ENCODE data around the gene SHC4.

DNA sequence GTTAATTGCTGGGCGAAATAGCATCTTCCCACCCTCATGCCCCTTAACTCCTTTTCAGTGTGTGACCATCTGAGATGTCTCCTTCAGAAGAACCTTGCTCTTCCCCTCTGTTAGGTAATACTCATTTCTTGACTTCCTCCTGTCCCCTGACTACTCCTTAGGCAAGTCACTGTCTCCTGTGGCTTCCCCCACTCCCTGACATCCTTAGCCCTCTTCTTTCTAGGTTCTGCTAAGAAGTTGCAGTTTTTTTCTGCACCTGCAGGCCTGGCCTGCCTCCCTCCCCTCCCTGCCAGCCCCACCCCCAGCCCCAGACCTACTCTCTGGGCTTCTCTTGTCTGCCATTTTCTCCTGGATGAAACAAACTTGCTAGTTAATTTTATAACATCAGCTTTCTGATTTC lies 101.0 kb downstream of the SHC4 start:
- TF ChIP-seq CCNT2 (IDR thresholded peaks at IDR 0.05; ENCODE audit: borderline replicate concordance, extremely low read depth, insufficient read length, low read depth, low read length) (no peak), MITF (IDR thresholded peaks at IDR 0.05) (no peak), SPI1 (IDR thresholded peaks at IDR 0.05; ENCODE audit: borderline replicate concordance, low read depth, low read length) (no peak), MTF1 (CRISPR knock-in tag; IDR thresholded peaks at IDR 0.05; ENCODE audit: borderline replicate concordance) (no peak), SRF (CRISPR knock-in tag; IDR thresholded peaks at IDR 0.05) (no peak), KHSRP (IDR thresholded peaks at IDR 0.05) (no peak), SP2 (IDR thresholded peaks at IDR 0.05; ENCODE audit: extremely low read depth, low read depth, low read length, poor library complexity, severe bottlenecking) (no peak), ERF (CRISPR knock-in tag; IDR thresholded peaks at IDR 0.05) (no peak), NFIC (IDR thresholded peaks at IDR 0.05) (no peak), DIDO1 (tag; IDR thresholded peaks at IDR 0.05; ENCODE audit: low read depth) (no peak), ZSCAN29 (IDR thresholded peaks at IDR 0.05) (no peak)
- TF ChIP-seq, protein P1, sequence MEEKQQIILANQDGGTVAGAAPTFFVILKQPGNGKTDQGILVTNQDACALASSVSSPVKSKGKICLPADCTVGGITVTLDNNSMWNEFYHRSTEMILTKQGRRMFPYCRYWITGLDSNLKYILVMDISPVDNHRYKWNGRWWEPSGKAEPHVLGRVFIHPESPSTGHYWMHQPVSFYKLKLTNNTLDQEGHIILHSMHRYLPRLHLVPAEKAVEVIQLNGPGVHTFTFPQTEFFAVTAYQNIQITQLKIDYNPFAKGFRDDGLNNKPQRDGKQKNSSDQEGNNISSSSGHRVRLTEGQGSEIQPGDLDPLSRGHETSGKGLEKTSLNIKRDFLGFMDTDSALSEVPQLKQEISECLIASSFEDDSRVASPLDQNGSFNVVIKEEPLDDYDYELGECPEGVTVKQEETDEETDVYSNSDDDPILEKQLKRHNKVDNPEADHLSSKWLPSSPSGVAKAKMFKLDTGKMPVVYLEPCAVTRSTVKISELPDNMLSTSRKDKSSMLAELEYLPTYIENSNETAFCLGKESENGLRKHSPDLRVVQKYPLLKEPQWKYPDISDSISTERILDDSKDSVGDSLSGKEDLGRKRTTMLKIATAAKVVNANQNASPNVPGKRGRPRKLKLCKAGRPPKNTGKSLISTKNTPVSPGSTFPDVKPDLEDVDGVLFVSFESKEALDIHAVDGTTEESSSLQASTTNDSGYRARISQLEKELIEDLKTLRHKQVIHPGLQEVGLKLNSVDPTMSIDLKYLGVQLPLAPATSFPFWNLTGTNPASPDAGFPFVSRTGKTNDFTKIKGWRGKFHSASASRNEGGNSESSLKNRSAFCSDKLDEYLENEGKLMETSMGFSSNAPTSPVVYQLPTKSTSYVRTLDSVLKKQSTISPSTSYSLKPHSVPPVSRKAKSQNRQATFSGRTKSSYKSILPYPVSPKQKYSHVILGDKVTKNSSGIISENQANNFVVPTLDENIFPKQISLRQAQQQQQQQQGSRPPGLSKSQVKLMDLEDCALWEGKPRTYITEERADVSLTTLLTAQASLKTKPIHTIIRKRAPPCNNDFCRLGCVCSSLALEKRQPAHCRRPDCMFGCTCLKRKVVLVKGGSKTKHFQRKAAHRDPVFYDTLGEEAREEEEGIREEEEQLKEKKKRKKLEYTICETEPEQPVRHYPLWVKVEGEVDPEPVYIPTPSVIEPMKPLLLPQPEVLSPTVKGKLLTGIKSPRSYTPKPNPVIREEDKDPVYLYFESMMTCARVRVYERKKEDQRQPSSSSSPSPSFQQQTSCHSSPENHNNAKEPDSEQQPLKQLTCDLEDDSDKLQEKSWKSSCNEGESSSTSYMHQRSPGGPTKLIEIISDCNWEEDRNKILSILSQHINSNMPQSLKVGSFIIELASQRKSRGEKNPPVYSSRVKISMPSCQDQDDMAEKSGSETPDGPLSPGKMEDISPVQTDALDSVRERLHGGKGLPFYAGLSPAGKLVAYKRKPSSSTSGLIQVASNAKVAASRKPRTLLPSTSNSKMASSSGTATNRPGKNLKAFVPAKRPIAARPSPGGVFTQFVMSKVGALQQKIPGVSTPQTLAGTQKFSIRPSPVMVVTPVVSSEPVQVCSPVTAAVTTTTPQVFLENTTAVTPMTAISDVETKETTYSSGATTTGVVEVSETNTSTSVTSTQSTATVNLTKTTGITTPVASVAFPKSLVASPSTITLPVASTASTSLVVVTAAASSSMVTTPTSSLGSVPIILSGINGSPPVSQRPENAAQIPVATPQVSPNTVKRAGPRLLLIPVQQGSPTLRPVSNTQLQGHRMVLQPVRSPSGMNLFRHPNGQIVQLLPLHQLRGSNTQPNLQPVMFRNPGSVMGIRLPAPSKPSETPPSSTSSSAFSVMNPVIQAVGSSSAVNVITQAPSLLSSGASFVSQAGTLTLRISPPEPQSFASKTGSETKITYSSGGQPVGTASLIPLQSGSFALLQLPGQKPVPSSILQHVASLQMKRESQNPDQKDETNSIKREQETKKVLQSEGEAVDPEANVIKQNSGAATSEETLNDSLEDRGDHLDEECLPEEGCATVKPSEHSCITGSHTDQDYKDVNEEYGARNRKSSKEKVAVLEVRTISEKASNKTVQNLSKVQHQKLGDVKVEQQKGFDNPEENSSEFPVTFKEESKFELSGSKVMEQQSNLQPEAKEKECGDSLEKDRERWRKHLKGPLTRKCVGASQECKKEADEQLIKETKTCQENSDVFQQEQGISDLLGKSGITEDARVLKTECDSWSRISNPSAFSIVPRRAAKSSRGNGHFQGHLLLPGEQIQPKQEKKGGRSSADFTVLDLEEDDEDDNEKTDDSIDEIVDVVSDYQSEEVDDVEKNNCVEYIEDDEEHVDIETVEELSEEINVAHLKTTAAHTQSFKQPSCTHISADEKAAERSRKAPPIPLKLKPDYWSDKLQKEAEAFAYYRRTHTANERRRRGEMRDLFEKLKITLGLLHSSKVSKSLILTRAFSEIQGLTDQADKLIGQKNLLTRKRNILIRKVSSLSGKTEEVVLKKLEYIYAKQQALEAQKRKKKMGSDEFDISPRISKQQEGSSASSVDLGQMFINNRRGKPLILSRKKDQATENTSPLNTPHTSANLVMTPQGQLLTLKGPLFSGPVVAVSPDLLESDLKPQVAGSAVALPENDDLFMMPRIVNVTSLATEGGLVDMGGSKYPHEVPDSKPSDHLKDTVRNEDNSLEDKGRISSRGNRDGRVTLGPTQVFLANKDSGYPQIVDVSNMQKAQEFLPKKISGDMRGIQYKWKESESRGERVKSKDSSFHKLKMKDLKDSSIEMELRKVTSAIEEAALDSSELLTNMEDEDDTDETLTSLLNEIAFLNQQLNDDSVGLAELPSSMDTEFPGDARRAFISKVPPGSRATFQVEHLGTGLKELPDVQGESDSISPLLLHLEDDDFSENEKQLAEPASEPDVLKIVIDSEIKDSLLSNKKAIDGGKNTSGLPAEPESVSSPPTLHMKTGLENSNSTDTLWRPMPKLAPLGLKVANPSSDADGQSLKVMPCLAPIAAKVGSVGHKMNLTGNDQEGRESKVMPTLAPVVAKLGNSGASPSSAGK (IDR thresholded peaks at IDR 0.05), result no peak
- TF ChIP-seq, protein P2, sequence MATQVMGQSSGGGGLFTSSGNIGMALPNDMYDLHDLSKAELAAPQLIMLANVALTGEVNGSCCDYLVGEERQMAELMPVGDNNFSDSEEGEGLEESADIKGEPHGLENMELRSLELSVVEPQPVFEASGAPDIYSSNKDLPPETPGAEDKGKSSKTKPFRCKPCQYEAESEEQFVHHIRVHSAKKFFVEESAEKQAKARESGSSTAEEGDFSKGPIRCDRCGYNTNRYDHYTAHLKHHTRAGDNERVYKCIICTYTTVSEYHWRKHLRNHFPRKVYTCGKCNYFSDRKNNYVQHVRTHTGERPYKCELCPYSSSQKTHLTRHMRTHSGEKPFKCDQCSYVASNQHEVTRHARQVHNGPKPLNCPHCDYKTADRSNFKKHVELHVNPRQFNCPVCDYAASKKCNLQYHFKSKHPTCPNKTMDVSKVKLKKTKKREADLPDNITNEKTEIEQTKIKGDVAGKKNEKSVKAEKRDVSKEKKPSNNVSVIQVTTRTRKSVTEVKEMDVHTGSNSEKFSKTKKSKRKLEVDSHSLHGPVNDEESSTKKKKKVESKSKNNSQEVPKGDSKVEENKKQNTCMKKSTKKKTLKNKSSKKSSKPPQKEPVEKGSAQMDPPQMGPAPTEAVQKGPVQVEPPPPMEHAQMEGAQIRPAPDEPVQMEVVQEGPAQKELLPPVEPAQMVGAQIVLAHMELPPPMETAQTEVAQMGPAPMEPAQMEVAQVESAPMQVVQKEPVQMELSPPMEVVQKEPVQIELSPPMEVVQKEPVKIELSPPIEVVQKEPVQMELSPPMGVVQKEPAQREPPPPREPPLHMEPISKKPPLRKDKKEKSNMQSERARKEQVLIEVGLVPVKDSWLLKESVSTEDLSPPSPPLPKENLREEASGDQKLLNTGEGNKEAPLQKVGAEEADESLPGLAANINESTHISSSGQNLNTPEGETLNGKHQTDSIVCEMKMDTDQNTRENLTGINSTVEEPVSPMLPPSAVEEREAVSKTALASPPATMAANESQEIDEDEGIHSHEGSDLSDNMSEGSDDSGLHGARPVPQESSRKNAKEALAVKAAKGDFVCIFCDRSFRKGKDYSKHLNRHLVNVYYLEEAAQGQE (IDR thresholded peaks at IDR 0.05; ENCODE audit: borderline replicate concordance), result no peak
- TF ChIP-seq, protein P2 (CRISPR knock-in tag; IDR thresholded peaks at IDR 0.05; ENCODE audit: low read depth), result no peak

Measured in K562 (cell line).